HG03135 (cell line): Measurements from ENCODE around the gene EOLA1.
"Not testable (repeated sequence)": the region's sequence is repeated elsewhere in the genome, so short reads cannot be mapped to it uniquely, and the experiment has no call there.

Experiments used
- ATAC-seq: cut with Tn5 transposase; IDR thresholded peaks from one replicate; pipeline ENCODE4 v1.9.1; 2021; ENCODE audit warnings: mild to moderate bottlenecking, moderate library complexity; ENCODE audit not compliant: unreplicated experiment

Gene EOLA1

DNA sequence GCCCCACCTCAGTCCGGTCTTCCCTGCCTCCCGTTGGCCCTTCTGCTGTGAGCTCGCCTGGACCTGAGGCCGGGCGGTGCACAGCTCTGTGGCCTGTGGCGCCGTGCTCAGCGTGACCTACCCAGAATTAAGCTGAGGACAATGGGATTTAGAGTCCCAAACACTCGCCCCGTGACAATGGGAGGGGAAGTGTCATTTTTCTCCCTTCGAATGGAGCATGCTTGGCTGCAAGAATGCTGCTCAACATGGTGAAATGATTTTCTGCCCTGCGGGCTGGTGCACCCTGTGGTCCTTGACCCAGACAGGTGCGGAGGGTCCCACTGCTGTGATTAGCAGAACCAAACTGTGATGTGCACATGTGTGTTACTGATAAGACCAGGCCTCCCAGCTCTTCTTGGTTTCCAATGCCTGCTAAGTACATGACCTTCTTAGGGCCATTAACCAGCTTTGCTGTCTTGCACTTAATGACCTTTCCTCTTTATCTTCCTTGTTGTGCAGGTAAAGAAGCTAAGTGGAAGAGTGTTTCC is 772 bp downstream of the EOLA1 start:
- no peak for ATAC-seq

- peak; percentile 48 for ATAC-seq
These were observed 5.0 kb downstream of the EOLA1 start for GRCh38 chrX:149545545-149546543.

DNA sequence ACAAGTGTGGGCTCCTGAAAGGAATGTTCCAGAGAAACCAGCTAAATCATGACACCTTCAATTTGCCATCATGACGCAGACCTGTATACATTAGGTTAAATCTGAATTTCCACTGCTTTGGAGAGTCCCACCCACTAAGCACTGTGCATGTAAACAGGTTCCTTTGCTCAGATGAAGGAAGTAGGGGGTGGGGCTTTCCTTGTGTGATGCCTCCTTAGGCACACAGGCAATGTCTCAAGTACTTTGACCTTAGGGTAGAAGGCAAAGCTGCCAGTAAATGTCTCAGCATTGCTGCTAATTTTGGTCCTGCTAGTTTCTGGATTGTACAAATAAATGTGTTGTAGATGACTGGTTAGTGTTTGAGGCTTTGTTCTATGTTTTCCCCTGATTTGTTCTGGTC is 6.2 kb downstream of the EOLA1 start:
- ATAC-seq = not testable (repeated sequence)

DNA sequence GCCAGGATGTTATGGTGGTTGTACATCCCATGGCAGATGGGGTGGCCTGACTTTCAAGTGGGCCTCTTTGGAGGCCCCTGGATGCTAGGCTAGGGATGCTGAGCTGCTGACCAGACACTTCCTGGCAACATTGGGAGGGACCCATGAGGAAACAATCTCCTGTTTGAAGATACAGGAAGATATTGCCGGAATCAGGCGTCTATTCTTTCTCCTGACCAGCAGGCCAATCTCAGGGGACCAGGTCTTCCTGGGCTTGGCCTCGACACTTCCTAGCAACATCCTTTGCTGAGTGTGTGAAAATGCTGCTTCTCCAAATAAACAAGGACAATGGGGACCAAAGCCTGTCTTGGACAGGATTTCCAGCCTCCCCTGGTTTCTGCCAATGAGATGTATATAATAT is 7.0 kb downstream of the EOLA1 start:
- ATAC-seq = not testable (repeated sequence)

- ATAC-seq = not testable (repeated sequence)
These were observed 8.9 kb downstream of the EOLA1 start, which contains the start of gene HSFX3 for GRCh38 chrX:149549701-149550100. TSS of gene HSFX3 (minus strand) at chrX:149549924. CDS start at chrX:149549852, 72 bp downstream.

- ATAC-seq = not testable (repeated sequence)
These were observed 9.6 kb downstream of the EOLA1 start for GRCh38 chrX:149550454-149550853.

DNA sequence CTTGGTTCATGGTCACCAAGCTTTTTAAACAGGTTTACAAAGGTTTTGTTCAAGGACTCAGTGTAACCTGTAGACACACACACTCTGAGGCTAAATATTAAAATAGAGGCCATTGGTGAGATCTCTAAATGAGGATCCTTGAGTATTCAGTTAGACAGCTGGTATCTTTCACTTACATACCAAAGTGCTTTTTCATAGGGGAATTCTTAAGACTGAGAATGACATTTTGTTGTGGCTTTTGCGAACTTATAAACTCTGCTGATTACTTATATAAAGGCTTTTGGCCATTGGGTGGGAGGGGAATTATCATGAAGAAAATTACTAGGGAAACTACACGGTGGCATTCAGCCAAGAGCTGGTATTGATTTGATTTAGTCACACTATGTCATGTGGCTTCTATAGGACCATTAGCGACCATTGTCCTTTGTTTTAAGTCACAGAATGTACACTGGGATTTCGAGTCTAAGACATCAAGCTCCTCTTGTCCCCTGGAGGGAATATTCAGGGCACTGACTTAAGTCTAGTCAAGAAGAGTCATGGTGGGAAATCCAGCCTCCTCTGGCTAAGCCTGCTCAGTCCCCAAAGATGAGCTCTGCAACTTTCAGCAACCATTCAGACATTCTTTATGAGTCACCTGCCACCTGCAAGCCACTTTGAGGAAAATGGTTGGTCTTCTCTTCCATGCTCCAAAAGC is 10.6 kb downstream of the EOLA1 start:
- ATAC-seq = not testable (repeated sequence)

GRCh38 chrX:149551939-149552248 is 11.1 kb downstream of the EOLA1 start:
- ATAC-seq = not testable (repeated sequence)

DNA sequence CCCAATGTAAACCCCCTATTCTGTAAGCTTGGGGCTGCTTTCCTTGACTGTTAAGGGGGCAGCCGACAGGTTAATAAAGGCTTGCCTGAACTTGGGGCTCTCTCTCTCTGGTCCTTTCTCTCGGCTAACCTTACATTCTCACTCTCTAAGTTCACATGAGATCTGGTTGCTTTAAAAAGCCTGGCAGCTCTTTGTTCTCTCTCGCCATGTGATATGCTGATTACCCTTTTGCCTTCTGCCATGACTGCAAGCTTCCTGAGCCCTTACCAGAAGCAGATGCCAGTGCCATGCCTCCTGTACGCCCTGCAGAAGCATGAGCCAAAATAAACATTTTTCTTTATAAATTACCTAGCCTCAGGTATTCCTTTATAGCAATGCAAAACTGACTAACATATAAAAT is 14.4 kb downstream of the EOLA1 start:
- not testable (repeated sequence) for ATAC-seq

DNA sequence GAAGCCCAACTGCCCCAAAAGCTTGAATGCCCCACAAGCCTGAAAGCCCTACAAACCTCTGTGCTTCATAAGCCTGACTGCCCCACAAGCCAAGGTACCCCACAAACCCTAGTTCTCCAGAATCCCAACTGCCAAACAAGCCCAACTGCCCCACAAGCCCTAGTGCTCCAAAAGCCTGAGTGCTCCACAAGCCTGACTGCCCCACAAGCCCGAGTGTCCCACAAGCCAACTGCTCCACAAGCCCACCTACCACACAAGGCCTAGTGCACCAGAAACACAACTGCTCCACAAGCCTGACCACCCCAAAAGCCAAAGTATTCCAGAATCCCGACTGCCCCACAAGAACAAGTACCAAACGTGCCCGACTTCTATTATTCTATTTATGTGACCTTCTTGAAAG is 22.5 kb downstream of the EOLA1 start:
- ATAC-seq = no peak

- ATAC-seq = no peak
These were observed 27.0 kb downstream of the EOLA1 start for GRCh38 chrX:149567621-149568417.

DNA sequence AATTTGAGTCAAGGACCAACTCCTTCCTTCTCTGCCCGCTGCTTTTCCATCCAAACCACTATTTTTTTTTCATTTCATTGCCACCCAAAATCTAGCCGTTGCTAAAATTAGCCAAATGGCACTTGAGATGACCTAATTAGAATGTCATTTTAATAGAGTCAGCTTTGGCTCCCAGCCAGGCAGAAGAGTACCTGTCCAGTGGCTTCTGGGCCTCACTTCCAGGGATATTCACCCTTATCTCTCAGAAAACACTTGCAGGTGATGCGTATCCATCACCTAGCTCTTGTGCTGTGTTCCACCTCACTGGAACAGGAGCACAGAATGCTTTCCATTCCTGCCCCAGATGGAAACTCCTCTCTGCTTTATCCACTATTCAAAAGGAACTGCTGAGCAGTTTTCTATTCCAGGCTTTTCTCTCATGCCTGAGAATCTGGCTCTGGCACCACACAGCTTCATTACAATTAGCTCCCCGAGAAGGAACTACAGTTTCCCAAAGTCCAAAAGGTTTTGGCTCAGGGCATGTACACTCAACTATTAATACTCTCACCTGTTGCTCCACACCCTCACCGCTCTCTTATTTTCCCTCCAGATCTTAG is 28.0 kb downstream of the EOLA1 start:
- ATAC-seq = no peak

DNA sequence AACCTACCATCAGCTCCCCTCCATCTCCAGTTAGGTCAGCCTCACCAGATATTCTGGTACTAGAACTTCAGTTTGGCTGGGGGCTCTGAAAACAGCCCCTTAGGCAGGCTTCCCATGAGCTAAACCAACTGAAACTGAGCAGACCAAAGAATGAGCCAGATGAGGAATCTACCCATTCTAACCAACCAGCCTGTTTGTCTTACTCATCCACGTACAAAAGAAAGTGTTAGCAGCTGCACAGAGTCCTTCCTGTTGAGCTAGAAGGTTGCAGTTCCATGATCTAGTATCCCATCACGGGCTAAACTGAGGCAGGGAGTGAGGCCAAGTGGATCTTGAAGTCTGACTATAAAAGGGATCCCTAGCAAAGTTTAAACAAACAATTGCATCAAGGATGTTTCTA is 29.0 kb downstream of the EOLA1 start:
- no peak for ATAC-seq

GRCh38 chrX:149570668-149571067 is 29.9 kb downstream of the EOLA1 start:
- no peak for ATAC-seq

GRCh38 chrX:149571770-149572169 is 31.0 kb downstream of the EOLA1 start:
- no peak for ATAC-seq

GRCh38 chrX:149572743-149573142 is 31.9 kb downstream of the EOLA1 start:
- ATAC-seq = no peak

GRCh38 chrX:149573456-149573855 is 32.6 kb downstream of the EOLA1 start:
- ATAC-seq = peak; percentile 100

GRCh38 chrX:149585631-149586030 is 44.8 kb downstream of the EOLA1 start:
- ATAC-seq = not testable (repeated sequence)

DNA sequence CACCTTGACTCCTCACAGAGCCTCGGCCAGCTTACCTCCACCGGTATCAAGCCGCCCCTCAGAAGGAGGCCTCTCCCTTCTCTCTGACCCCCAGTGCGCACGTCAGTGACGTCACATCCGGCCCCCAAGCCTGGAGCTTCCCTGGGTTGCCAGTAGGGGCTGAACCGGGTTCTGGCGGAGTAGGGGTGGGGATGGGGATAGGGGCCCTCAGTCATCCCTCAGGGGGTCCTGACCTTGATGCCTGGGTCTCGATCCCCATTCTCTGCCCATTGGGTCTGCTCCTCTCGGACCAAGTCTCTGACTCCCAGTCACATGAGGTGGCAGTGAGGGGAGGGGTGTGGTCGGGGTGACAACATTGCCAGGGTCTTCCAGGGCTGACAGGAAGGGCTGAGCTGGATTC is 46.5 kb downstream of the EOLA1 start, which contains the start of gene MAGEA9B:
TSS of gene MAGEA9B (minus strand) at position 101 of the 400 bp plus-strand sequence. CDS start 4,280 bp downstream, outside the sequence.
- not testable (repeated sequence) for ATAC-seq

DNA sequence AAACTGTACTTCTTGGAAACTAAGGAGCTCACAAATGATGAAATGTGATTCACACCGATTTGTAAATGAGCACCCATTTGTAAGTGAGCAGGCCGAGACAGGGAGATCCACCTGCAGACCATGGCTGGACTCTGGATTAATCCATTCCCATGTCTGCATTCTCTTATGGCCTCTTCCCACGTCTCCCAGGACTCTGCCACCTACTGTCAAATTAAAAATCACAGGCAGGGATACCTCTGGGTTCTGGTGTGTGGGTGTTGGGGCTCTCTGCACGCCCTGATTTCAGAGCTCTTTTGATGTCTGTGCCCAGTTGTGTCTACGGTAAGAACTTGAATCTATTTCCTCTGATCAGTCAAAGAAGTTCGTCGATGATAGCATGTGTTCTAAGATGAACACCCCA is 50.2 kb downstream of the EOLA1 start:
- ATAC-seq = not testable (repeated sequence)
